ENCODE measurements around the gene PRSS48. TPM values are rescaled to one million over a fixed set of nuclear protein-coding genes. Genes with fewer than 3 reads are reported as not detected.

Gene PRSS48, protein sequence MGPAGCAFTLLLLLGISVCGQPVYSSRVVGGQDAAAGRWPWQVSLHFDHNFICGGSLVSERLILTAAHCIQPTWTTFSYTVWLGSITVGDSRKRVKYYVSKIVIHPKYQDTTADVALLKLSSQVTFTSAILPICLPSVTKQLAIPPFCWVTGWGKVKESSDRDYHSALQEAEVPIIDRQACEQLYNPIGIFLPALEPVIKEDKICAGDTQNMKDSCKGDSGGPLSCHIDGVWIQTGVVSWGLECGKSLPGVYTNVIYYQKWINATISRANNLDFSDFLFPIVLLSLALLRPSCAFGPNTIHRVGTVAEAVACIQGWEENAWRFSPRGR
- not detected for total RNA-seq
- not detected for total RNA-seq (2013)

DNA sequence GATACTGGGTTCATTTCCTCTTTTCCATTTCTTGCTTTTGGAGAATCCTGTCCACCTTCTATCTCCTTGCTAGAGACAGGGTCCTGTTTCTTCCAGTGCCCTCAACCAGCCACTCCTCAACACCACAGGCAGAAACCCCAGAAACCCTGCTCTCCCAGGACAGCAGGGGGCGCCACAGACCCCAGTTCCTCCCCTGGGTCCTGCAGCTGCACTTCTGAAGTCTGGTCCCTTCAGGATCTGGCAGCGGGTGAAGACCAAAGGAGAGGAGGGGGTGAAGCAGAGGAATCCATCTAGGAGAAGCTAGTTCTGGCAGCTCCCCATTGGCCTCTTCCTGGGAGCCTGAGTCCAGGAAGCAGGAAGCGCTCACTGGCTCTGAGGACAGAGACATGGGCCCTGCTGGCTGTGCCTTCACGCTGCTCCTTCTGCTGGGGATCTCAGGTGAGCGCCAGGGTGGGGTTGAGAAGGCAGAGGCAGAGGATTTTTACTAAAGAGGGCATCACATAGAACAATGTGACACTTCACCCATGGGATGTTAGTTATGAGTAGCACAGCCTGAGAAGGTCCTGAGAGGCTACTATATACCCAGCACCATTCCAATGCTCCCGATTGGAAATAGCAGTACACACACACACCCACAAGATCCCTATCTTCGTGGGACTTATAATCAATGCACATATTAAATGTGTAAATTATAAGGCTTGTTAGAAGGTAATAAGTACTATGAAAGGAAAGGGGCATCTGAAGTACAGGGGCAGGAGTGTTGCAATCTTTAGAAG lies at the start of gene PRSS48:
PRSS48 (plus strand) TSS at position 375 of the 776 bp plus-strand sequence; CDS start at position 387, 12 bp downstream.
- intact Hi-C loops (cut with micrococcal nuclease), result no loop called here
- 70% methylated on average over 5 of the region's 7 CpGs for WGBS (ENCODE audit: insufficient coverage)
- H3K4me1 Mint-ChIP-seq, result no peaks in the 10 kb centered on the region
- no peaks in the 10 kb centered on the region for H3K9me3 Mint-ChIP-seq
- TF ChIP-seq, protein P1, sequence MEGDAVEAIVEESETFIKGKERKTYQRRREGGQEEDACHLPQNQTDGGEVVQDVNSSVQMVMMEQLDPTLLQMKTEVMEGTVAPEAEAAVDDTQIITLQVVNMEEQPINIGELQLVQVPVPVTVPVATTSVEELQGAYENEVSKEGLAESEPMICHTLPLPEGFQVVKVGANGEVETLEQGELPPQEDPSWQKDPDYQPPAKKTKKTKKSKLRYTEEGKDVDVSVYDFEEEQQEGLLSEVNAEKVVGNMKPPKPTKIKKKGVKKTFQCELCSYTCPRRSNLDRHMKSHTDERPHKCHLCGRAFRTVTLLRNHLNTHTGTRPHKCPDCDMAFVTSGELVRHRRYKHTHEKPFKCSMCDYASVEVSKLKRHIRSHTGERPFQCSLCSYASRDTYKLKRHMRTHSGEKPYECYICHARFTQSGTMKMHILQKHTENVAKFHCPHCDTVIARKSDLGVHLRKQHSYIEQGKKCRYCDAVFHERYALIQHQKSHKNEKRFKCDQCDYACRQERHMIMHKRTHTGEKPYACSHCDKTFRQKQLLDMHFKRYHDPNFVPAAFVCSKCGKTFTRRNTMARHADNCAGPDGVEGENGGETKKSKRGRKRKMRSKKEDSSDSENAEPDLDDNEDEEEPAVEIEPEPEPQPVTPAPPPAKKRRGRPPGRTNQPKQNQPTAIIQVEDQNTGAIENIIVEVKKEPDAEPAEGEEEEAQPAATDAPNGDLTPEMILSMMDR (IDR thresholded peaks at IDR 0.05), result no peak
- H3K27me3 Mint-ChIP-seq (ENCODE audit: low read depth in 2 of 2), result no peaks in the 10 kb centered on the region
- Histone ChIP-seq H3K36me3 (ENCODE audit: control insufficient read depth, insufficient read depth, low read length) (no peaks in the 10 kb centered on the region), H3K4me1 (ENCODE audit: control insufficient read depth, insufficient read depth, low read length) (no peaks in the 10 kb centered on the region), H3K27me3 (ENCODE audit: control insufficient read depth, insufficient read depth, low read length) (no peaks in the 10 kb centered on the region), H3K9me3 (ENCODE audit: control insufficient read depth, insufficient read depth, low read length) (no peaks in the 10 kb centered on the region), H3K4me3 (ENCODE audit: low read length) (no peak within 1 kb of the TSS), H3K27ac (ENCODE audit: low read length) (no peak within 1 kb of the TSS)
- no peak within 1 kb of the TSS for H3K27ac Mint-ChIP-seq
- DNase-seq (peak in 1 of 2 donors; percentile 42), ATAC-seq (peak in 1 of 3 donors; percentile 35)
- H3K4me3 Mint-ChIP-seq, result no peak within 1 kb of the TSS
- no peaks in the 10 kb centered on the region for H3K36me3 Mint-ChIP-seq

- no peak for DNase-seq
- no CpG with 5 or more reads among the region's 1 CpG for WGBS (ENCODE audit: insufficient coverage)
- no peak for ATAC-seq
- H3K27ac ChIP-seq (ENCODE audit: low read length), result no peak overlapping the region
- no peaks in the 10 kb centered on the region for H3K36me3 ChIP-seq (ENCODE audit: control insufficient read depth, insufficient read depth, low read length)
- Mint-ChIP-seq H3K36me3 (no peaks in the 10 kb centered on the region), H3K4me1 (no peaks in the 10 kb centered on the region), H3K27me3 (ENCODE audit: low read depth in 2 of 2) (peaks cover 11 to 16% of the 10 kb centered on the region in 2 donors), H3K27ac (no peak overlapping the region), H3K4me3 (no peak overlapping the region), H3K9me3 (no peaks in the 10 kb centered on the region)
- H3K9me3 ChIP-seq (ENCODE audit: control insufficient read depth, insufficient read depth, low read length), result no peaks in the 10 kb centered on the region
- H3K4me1 ChIP-seq (ENCODE audit: control insufficient read depth, insufficient read depth, low read length), result no peaks in the 10 kb centered on the region
- TF ChIP-seq, protein P1 (IDR thresholded peaks at IDR 0.05), result no peak
- no peak overlapping the region for H3K4me3 ChIP-seq (ENCODE audit: low read length)
- intact Hi-C loops (cut with micrococcal nuclease), result no loop called here
- H3K27me3 ChIP-seq (ENCODE audit: control insufficient read depth, insufficient read depth, low read length), result peaks cover 4% of the 10 kb centered on the region
Measured at GRCh38 chr4:151227172-151227571, 49.8 kb upstream of the PRSS48 start.

DNA sequence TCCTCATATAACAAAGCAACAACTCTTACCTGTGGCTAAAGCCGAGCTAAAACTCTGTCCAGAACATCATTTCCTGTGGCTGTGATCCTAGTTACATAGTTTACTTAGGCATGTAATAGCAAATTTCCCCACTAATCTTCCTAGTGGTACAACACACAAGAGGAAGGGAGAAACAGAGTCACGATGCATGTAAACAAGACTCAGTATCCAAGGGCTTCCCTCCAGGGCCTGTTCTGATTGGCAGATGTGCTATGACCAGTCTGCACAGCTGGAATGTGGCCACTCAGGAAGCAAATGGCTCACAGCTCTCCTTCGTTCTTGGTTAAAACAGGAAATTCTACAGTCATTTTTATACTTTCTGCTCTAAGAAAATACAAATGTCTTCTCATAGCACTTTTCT lies 49.2 kb upstream of the PRSS48 start:
- Mint-ChIP-seq H3K4me3 (no peak overlapping the region), H3K36me3 (no peaks in the 10 kb centered on the region), H3K9me3 (no peaks in the 10 kb centered on the region), H3K27me3 (ENCODE audit: low read depth in 2 of 2) (peaks cover 11 to 16% of the 10 kb centered on the region in 2 donors), H3K4me1 (no peaks in the 10 kb centered on the region), H3K27ac (no peak overlapping the region)
- no peaks in the 10 kb centered on the region for H3K36me3 ChIP-seq (ENCODE audit: control insufficient read depth, insufficient read depth, low read length)
- H3K4me1 ChIP-seq (ENCODE audit: control insufficient read depth, insufficient read depth, low read length), result no peaks in the 10 kb centered on the region
- no peaks in the 10 kb centered on the region for H3K9me3 ChIP-seq (ENCODE audit: control insufficient read depth, insufficient read depth, low read length)
- TF ChIP-seq, protein P1 (IDR thresholded peaks at IDR 0.05), result no peak
- DNase-seq, result no peak
- no peak overlapping the region for H3K4me3 ChIP-seq (ENCODE audit: low read length)
- 48% methylated on average over 3 of the region's 3 CpGs for WGBS (ENCODE audit: insufficient coverage)
- intact Hi-C loops (cut with micrococcal nuclease), result no loop called here
- no peak overlapping the region for H3K27ac ChIP-seq (ENCODE audit: low read length)
- ATAC-seq, result no peak
- peaks cover 4% of the 10 kb centered on the region for H3K27me3 ChIP-seq (ENCODE audit: control insufficient read depth, insufficient read depth, low read length)

Measured in natural killer cell (primary cell).